Neural cell (in vitro differentiated cells): ENCODE measurements around the gene SPRED1.

Source experiments
- EP300 ChIP-seq: fragments of 450-650 bp; conservative IDR thresholded peaks from 2 replicates; pipeline ENCODE4 v1.6.1; 2014; ENCODE audit warnings: antibody characterized with exemption, mild to moderate bottlenecking, moderate library complexity; ENCODE audit not compliant: poor library complexity, severe bottlenecking
- EZH2 ChIP-seq: fragments of 200-600, 300-800 bp; shearing (Covaris generic), sonication (generic); IDR thresholded peaks from 2 replicates; pipeline ENCODE4 v1.6.1; 2014; ENCODE audit warnings: antibody characterized with exemption, low read length, borderline replicate concordance, mild to moderate bottlenecking; ENCODE audit not compliant: insufficient read depth, poor library complexity, severe bottlenecking
- MXI1 ChIP-seq: fragments of 450-650 bp; conservative IDR thresholded peaks from 2 replicates; pipeline ENCODE4 v1.6.1; 2014; ENCODE audit warnings: antibody characterized with exemption, mild to moderate bottlenecking; ENCODE audit not compliant: poor library complexity, severe bottlenecking
- POLR2AphosphoS5 ChIP-seq: IDR thresholded peaks from 2 replicates; pipeline ENCODE4 v1.6.1; 2012
- RAD21 ChIP-seq: fragments of 450-650 bp; conservative IDR thresholded peaks from 2 replicates; pipeline ENCODE4 v1.6.1; 2014; ENCODE audit warnings: antibody characterized with exemption, mild to moderate bottlenecking, moderate library complexity
- TAF1 ChIP-seq: IDR thresholded peaks from 2 replicates; pipeline ENCODE4 v1.6.1; 2012; ENCODE audit warnings: low read depth
- TF ChIP-seq, protein P1 (sequence below): fragments of 450-650 bp; IDR thresholded peaks from 2 replicates; pipeline ENCODE4 v1.5.1; 2014; ENCODE audit warnings: antibody characterized with exemption, mild to moderate bottlenecking, moderate library complexity; ENCODE audit not compliant: poor library complexity, severe bottlenecking
- TF ChIP-seq, protein P2 (sequence below): IDR thresholded peaks from 2 replicates; pipeline ENCODE4 v1.6.1; 2012; ENCODE audit warnings: borderline replicate concordance

- TF ChIP-seq, protein P1, sequence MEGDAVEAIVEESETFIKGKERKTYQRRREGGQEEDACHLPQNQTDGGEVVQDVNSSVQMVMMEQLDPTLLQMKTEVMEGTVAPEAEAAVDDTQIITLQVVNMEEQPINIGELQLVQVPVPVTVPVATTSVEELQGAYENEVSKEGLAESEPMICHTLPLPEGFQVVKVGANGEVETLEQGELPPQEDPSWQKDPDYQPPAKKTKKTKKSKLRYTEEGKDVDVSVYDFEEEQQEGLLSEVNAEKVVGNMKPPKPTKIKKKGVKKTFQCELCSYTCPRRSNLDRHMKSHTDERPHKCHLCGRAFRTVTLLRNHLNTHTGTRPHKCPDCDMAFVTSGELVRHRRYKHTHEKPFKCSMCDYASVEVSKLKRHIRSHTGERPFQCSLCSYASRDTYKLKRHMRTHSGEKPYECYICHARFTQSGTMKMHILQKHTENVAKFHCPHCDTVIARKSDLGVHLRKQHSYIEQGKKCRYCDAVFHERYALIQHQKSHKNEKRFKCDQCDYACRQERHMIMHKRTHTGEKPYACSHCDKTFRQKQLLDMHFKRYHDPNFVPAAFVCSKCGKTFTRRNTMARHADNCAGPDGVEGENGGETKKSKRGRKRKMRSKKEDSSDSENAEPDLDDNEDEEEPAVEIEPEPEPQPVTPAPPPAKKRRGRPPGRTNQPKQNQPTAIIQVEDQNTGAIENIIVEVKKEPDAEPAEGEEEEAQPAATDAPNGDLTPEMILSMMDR: no peak
- TF ChIP-seq TAF1 (no peak), POLR2AphosphoS5 (no peak), EZH2 (no peak), EP300 (no peak), RAD21 (no peak), MXI1 (no peak)
- TF ChIP-seq, protein P2, sequence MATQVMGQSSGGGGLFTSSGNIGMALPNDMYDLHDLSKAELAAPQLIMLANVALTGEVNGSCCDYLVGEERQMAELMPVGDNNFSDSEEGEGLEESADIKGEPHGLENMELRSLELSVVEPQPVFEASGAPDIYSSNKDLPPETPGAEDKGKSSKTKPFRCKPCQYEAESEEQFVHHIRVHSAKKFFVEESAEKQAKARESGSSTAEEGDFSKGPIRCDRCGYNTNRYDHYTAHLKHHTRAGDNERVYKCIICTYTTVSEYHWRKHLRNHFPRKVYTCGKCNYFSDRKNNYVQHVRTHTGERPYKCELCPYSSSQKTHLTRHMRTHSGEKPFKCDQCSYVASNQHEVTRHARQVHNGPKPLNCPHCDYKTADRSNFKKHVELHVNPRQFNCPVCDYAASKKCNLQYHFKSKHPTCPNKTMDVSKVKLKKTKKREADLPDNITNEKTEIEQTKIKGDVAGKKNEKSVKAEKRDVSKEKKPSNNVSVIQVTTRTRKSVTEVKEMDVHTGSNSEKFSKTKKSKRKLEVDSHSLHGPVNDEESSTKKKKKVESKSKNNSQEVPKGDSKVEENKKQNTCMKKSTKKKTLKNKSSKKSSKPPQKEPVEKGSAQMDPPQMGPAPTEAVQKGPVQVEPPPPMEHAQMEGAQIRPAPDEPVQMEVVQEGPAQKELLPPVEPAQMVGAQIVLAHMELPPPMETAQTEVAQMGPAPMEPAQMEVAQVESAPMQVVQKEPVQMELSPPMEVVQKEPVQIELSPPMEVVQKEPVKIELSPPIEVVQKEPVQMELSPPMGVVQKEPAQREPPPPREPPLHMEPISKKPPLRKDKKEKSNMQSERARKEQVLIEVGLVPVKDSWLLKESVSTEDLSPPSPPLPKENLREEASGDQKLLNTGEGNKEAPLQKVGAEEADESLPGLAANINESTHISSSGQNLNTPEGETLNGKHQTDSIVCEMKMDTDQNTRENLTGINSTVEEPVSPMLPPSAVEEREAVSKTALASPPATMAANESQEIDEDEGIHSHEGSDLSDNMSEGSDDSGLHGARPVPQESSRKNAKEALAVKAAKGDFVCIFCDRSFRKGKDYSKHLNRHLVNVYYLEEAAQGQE: no peak
Measured at GRCh38 chr15:38344351-38344750, 91.7 kb downstream of the SPRED1 start.
